ENCODE measurements around the gene RFT1. TPM values are rescaled to one million over a fixed set of nuclear protein-coding genes. Genes with fewer than 3 reads are reported as not detected.

RFT1 gene
- 23.5 and 26.8 TPM in 2 replicates for total RNA-seq (2014; rRNA removed; shearing (Covaris generic))
- polyA plus RNA-seq (2014; cell fraction: nucleus; rRNA removed) = 10.4 and 10.7 TPM in 2 replicates

- DNase-seq (ENCODE audit: extremely low read depth, low read depth) = peak; percentile 92
Measured at GRCh38 chr3:53130179-53131061, at the start of gene RFT1. Gene RFT1 (minus strand): TSS chr3:53130435. CDS start chr3:53130400, 35 bp downstream.

- DNase-seq (ENCODE audit: extremely low read depth, low read depth) = no peak
Measured at GRCh38 chr3:53179580-53179979, 49.3 kb upstream of the RFT1 start.

GRCh38 chr3:53178246-53178645 lies 48.0 kb upstream of the RFT1 start:
- no peak for DNase-seq (ENCODE audit: extremely low read depth, low read depth)

GRCh38 chr3:53175613-53176540 lies 45.6 kb upstream of the RFT1 start:
- DNase-seq (ENCODE audit: extremely low read depth, low read depth) = no peak

- DNase-seq (ENCODE audit: extremely low read depth, low read depth) = no peak
Measured at GRCh38 chr3:53174346-53175250, 44.4 kb upstream of the RFT1 start.

- DNase-seq (ENCODE audit: extremely low read depth, low read depth) = no peak
Measured at GRCh38 chr3:53173107-53173506, 42.9 kb upstream of the RFT1 start.

GRCh38 chr3:53171827-53172505 lies 41.7 kb upstream of the RFT1 start:
- no peak for DNase-seq (ENCODE audit: extremely low read depth, low read depth)

GRCh38 chr3:53171064-53171418 lies 40.8 kb upstream of the RFT1 start:
- no peak for DNase-seq (ENCODE audit: extremely low read depth, low read depth)

GRCh38 chr3:53170325-53171063 lies 40.3 kb upstream of the RFT1 start:
- no peak for DNase-seq (ENCODE audit: extremely low read depth, low read depth)

- DNase-seq (ENCODE audit: extremely low read depth, low read depth) = no peak
Measured at GRCh38 chr3:53169832-53170324, 39.6 kb upstream of the RFT1 start.

GRCh38 chr3:53169045-53169831 lies 39.0 kb upstream of the RFT1 start:
- DNase-seq (ENCODE audit: extremely low read depth, low read depth) = no peak

GRCh38 chr3:53168175-53168923 lies 38.1 kb upstream of the RFT1 start:
- no peak for DNase-seq (ENCODE audit: extremely low read depth, low read depth)

- DNase-seq (ENCODE audit: extremely low read depth, low read depth) = no peak
Measured at GRCh38 chr3:53167418-53168174, 37.4 kb upstream of the RFT1 start.

- DNase-seq (ENCODE audit: extremely low read depth, low read depth) = no peak
Measured at GRCh38 chr3:53166781-53167291, 36.6 kb upstream of the RFT1 start.

- no peak for DNase-seq (ENCODE audit: extremely low read depth, low read depth)
Measured at GRCh38 chr3:53166206-53166605, 36.0 kb upstream of the RFT1 start.

GRCh38 chr3:53164911-53165310 lies 34.7 kb upstream of the RFT1 start:
- DNase-seq (ENCODE audit: extremely low read depth, low read depth) = no peak

Data from NCI-H460 (cell line).